Measurements from ENCODE around the gene SYNDIG1.

Gene SYNDIG1

DNA sequence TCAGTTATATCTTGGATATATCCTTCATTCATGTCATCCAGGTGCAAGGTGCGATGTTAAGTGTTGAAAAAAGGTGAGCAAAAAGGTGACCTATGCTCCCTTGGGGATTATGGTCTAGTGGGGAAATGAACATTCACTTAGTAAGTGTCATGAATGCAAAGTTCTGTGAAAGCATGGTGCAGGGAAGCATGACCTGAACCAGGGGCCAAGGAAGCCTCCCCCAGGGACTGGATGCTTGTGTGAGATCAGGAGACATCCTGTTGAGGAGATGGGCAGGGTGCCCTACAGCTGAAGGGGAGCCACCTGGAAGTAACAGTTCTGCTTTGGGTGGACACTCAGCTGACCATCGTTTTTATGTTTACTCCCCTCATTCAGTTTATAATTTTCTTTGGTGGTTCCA is 179.5 kb downstream of the SYNDIG1 start:
- Mint-ChIP-seq H3K27me3 (ENCODE audit: low read depth) (no peaks in the 10 kb centered on the region), H3K36me3 (ENCODE audit: low read depth) (no peaks in the 10 kb centered on the region), H3K4me3 (no peak overlapping the region), H3K4me1 (ENCODE audit: low read depth) (no peaks in the 10 kb centered on the region), H3K9me3 (no peaks in the 10 kb centered on the region), H3K27ac (no peak overlapping the region)
- DNase-seq (ENCODE audit: low spot score), result no peak

DNA sequence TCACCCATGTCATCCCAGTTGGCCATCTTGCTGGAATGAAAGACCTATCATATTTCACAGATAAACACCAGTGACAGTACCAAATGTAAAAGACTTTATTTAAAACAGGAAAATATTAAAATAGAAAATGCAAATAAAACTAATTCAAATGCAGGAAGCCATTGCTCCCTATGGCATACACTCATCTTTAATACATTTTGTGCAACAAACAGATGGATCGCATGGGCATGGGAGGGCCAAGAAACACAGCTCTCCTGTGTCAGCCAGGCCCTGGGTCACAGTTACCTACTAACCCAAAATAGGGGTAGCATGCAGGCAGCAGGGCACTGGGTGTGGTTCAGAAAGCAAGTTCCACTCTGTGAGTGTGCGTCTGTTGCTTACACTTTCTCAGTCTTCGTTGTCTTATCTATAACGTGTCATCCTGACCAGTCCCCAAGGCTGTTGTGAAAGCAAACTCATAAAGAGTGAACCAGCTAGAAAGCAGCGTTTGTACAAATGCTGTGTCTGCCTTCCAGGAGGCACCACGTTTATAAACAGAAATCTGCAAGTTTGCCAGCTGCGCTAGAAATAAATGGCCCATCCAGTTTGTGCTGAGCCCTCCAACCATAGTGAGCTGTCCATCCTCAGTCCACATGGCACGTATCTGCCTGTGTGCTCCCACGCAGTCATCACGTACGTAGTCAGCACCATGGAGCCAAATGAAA is 180.5 kb downstream of the SYNDIG1 start:
- DNase-seq (ENCODE audit: low spot score), result no peak
- H3K27me3 Mint-ChIP-seq (ENCODE audit: low read depth), result no peaks in the 10 kb centered on the region
- no peaks in the 10 kb centered on the region for H3K9me3 Mint-ChIP-seq
- H3K4me3 Mint-ChIP-seq, result no peak overlapping the region
- no peaks in the 10 kb centered on the region for H3K4me1 Mint-ChIP-seq (ENCODE audit: low read depth)
- no peaks in the 10 kb centered on the region for H3K36me3 Mint-ChIP-seq (ENCODE audit: low read depth)
- no peak overlapping the region for H3K27ac Mint-ChIP-seq

DNA sequence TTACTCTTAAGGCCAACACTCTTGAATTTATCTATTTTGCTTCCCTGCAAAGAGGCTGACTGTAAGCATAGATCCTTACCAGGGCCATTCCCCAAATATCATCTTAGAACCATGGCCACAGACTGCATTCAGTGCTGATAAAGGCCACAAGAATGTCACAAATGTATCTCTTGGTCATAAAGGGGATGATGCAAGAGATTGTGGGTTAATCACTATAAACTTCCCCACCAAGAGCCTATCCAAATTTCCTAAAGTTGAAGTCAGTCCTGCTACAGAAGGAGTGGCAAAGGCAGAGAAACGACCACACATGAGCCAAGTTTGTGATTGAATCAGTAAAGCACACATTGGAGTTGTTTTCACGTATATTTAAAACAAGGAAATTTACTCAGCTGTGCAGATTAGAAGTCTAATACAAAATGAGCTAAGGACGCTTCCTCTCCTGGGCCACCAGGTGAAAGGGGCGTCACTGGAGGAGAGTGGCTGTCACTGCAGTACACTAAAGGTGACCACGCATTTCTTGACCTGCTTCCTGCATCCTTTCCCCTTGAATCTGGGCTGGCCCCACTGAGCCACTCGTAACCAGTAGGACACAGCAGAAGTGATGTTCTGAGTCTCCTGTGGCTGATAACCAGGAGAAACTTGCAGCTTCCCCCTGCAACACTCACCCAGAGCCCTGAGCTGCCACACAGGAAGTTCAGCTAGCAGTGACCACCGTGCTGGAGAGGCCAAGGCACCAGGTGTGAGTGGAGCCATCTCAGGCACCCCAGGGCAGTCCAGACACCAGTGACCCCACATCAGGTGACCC is 181.9 kb downstream of the SYNDIG1 start:
- Mint-ChIP-seq H3K27ac (no peak overlapping the region), H3K36me3 (ENCODE audit: low read depth) (no peaks in the 10 kb centered on the region), H3K27me3 (ENCODE audit: low read depth) (no peaks in the 10 kb centered on the region), H3K9me3 (no peaks in the 10 kb centered on the region), H3K4me1 (ENCODE audit: low read depth) (no peaks in the 10 kb centered on the region), H3K4me3 (no peak overlapping the region)
- no peak for DNase-seq (ENCODE audit: low spot score)

DNA sequence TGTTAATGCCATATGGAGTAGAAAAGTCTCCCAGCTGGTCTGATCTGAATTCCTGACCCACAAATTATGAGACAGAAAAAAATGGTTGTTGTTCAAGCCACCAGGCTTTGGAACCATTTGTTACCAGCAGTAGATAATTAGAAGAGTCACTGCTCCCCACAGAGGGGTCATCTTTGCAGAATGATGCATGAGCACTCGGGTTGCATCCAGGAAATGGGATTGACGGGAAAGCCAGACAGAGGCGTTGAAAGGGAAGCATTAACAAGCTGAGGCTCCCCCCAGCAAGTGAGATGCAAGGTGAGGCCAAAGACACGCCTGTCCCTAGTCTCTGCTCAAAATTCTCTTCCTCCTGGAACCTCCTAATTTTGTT is 182.5 kb downstream of the SYNDIG1 start:
- no peaks in the 10 kb centered on the region for H3K27me3 Mint-ChIP-seq (ENCODE audit: low read depth)
- no peak for DNase-seq (ENCODE audit: low spot score)
- H3K36me3 Mint-ChIP-seq (ENCODE audit: low read depth), result no peaks in the 10 kb centered on the region
- no peak overlapping the region for H3K4me3 Mint-ChIP-seq
- H3K27ac Mint-ChIP-seq, result no peak overlapping the region
- no peaks in the 10 kb centered on the region for H3K4me1 Mint-ChIP-seq (ENCODE audit: low read depth)
- H3K9me3 Mint-ChIP-seq, result no peaks in the 10 kb centered on the region

DNA sequence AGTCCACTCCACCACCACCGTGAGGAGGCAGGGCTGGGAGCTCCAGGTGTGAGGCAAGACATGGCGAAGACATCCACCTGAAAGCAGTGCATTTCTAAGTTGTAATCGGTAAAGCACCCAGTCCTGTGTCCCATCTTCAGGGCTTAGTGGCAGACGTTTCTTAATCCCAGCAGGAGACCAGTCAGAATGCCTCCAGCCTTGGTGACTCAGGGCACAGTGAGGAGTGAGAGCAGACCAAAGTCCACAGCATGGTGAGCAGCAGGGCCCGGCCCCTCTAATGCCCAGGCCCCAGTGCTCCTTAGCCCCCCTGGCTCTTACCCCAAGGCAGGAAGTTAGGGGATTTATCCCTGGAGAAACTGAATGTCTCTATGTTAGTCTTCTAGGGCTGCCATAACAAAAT is 183.9 kb downstream of the SYNDIG1 start:
- Mint-ChIP-seq H3K27ac (no peak overlapping the region), H3K4me3 (no peak overlapping the region), H3K4me1 (ENCODE audit: low read depth) (no peaks in the 10 kb centered on the region), H3K27me3 (ENCODE audit: low read depth) (no peaks in the 10 kb centered on the region), H3K36me3 (ENCODE audit: low read depth) (no peaks in the 10 kb centered on the region), H3K9me3 (no peaks in the 10 kb centered on the region)
- DNase-seq (ENCODE audit: low spot score), result no peak

DNA sequence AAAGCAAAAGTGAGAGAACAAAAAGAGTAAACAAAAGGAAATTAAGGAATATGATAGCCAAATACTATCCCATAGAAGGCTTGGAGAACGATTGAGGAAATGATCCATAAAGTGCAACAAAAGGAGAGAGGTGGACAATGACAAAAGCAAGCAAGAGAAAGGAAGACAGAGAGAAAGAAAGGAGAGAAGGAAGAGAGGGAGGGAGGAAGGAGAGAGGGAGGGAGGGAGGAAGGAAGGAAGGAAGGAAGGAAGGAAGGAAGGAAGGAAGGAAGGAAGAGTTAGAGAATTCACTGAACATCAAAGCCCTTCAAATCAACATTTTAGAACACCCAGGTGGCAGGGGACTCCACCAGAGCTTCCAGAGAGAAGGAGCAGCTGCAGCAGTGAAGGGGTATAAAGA is 185.0 kb downstream of the SYNDIG1 start:
- Mint-ChIP-seq H3K4me1 (ENCODE audit: low read depth) (no peaks in the 10 kb centered on the region), H3K36me3 (ENCODE audit: low read depth) (no peaks in the 10 kb centered on the region), H3K27ac (no peak overlapping the region), H3K4me3 (no peak overlapping the region), H3K27me3 (ENCODE audit: low read depth) (no peaks in the 10 kb centered on the region), H3K9me3 (no peaks in the 10 kb centered on the region)
- DNase-seq (ENCODE audit: low spot score), result no peak

DNA sequence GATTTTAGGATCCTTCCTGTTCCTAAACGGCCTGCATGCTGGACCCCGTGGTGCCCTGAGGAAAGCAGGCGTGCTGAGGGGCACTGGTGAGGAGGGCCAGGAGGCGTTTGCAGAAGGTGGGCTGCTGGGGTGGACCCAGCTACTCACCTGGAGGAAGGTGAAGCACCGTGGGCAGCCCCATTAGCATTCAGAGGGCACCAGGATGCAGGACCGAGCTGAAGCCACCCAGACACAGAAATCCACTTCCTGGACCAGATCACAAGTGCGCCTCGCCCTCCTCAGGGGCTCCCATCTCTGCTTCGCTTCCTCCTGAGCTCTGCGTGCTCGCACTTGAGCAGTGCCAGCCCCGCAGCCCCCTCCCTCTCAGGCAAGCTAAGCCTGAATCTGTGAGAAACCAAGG is 187.0 kb downstream of the SYNDIG1 start:
- no peak overlapping the region for H3K4me3 Mint-ChIP-seq
- H3K9me3 Mint-ChIP-seq, result no peaks in the 10 kb centered on the region
- H3K4me1 Mint-ChIP-seq (ENCODE audit: low read depth), result no peaks in the 10 kb centered on the region
- DNase-seq (ENCODE audit: low spot score), result no peak
- H3K36me3 Mint-ChIP-seq (ENCODE audit: low read depth), result no peaks in the 10 kb centered on the region
- no peak overlapping the region for H3K27ac Mint-ChIP-seq
- H3K27me3 Mint-ChIP-seq (ENCODE audit: low read depth), result no peaks in the 10 kb centered on the region

DNA sequence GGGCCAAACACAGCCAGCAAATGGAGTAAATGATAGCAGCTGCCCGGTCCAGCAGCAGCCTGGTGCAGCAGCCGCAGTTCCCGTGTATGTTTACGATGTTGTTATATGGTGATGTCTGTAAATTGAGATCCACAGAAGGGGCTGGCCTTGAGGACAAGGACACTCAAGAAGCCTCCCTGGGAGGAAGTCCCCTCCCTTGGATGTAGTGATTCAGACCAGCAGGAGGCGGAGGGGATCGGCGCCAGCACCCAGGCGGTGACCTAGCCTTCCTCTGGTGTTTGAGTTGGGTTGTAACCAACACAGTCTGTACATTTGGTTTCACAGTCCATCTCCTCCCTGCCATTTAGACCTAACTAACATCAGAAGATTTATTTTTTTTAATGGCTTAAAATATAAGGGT is 187.8 kb downstream of the SYNDIG1 start:
- Mint-ChIP-seq H3K4me1 (ENCODE audit: low read depth) (no peaks in the 10 kb centered on the region), H3K27ac (no peak overlapping the region), H3K36me3 (ENCODE audit: low read depth) (no peaks in the 10 kb centered on the region), H3K4me3 (no peak overlapping the region), H3K27me3 (ENCODE audit: low read depth) (no peaks in the 10 kb centered on the region), H3K9me3 (no peaks in the 10 kb centered on the region)
- DNase-seq (ENCODE audit: low spot score), result no peak

DNA sequence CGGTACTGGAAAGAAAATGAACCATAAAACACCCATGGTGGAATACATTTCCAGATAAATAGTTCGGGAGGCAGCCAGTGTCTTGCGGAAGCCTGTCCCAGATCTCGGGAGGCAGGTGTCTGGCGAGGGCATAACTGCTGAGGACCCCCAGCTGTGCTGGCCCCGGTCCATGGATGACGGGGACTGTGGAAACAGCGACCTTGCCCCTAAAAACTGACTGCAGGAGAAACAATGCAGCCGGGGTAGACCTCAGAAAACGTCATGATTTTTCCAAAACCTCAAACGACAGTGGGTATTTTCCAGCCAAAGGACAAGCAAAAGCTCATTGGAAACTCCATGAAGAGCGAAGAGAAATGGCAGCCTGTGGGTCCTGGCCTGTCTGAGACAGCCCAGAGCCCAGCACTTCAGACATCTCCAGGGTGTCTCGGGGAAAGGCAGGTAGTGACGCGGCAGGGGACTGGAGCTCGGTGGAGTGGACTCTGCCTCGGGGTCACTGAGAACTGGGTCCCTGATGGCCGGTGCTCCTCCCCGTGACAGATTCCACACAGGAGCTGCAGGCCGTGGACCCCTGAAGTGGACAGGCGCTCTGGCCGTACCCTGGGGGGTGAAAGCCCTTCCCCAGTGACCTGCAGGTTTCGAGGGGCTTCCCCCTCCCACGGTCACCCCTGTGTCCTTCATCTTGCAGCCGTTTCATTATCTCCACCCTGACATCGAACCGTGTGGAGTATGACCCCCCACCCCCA is 188.6 kb downstream of the SYNDIG1 start:
- no peaks in the 10 kb centered on the region for H3K27me3 Mint-ChIP-seq (ENCODE audit: low read depth)
- no peak for DNase-seq (ENCODE audit: low spot score)
- H3K27ac Mint-ChIP-seq, result no peak overlapping the region
- H3K9me3 Mint-ChIP-seq, result no peaks in the 10 kb centered on the region
- no peaks in the 10 kb centered on the region for H3K4me1 Mint-ChIP-seq (ENCODE audit: low read depth)
- H3K4me3 Mint-ChIP-seq, result no peak overlapping the region
- no peaks in the 10 kb centered on the region for H3K36me3 Mint-ChIP-seq (ENCODE audit: low read depth)

DNA sequence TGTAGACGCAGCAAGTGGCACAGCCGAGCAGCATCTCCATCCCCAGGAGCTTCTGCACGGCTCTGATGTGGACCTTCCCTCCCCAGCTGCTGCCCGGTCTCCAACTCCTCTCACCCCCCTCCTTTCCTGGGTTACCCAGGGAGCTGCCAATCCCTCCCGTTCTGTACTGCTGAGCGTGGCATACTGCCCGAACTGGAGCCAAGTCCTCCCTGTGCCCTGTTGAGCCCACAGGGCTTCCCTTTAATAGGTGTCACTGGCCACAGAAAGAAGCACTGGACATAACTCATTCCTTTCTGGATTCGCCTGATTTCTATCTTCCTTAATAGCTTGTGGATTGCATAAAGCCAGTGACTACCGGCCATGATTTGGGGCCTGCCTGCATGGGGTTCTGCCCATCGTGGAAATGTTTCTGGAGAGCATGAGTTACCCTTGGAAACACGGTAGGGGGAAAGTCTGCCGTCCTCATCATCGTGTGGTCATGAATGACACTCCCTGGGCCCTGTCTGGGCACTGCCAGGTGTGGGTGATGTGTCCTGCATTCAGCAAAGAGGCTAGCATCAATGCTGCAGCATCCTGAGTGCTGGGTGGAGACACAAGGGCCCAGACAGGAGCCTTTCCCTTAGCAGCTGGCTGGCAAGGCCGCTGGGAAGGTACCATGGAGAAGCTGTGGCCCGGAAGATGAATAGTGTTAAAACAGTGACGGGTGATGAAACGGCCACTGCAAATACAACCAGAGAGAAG is 189.7 kb downstream of the SYNDIG1 start:
- Mint-ChIP-seq H3K27me3 (ENCODE audit: low read depth) (no peaks in the 10 kb centered on the region), H3K9me3 (no peaks in the 10 kb centered on the region), H3K27ac (no peak overlapping the region), H3K4me1 (ENCODE audit: low read depth) (no peaks in the 10 kb centered on the region), H3K4me3 (no peak overlapping the region), H3K36me3 (ENCODE audit: low read depth) (no peaks in the 10 kb centered on the region)
- no peak for DNase-seq (ENCODE audit: low spot score)

DNA sequence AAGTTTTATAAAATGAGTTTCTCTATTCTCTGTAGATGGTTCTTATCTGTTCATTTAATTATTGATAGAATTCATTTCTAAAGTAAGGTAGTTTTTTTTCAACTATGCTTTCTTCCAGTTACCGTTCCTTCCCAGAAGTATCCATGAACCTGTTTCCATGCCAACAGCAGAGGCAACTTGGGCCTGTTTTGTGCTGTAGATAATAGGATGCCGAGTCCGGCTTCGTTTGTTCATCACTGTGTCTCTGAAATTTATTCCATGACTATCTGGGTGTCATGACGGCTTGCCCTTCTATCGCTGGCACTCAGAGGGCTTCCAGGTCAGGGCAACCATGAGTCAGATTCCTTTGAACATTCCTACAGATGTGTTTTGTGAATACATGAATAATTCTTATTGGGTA is 190.4 kb downstream of the SYNDIG1 start:
- no peaks in the 10 kb centered on the region for H3K36me3 Mint-ChIP-seq (ENCODE audit: low read depth)
- H3K4me3 Mint-ChIP-seq, result no peak overlapping the region
- no peaks in the 10 kb centered on the region for H3K4me1 Mint-ChIP-seq (ENCODE audit: low read depth)
- no peak for DNase-seq (ENCODE audit: low spot score)
- H3K27me3 Mint-ChIP-seq (ENCODE audit: low read depth), result no peaks in the 10 kb centered on the region
- H3K27ac Mint-ChIP-seq, result no peak overlapping the region
- no peaks in the 10 kb centered on the region for H3K9me3 Mint-ChIP-seq

DNA sequence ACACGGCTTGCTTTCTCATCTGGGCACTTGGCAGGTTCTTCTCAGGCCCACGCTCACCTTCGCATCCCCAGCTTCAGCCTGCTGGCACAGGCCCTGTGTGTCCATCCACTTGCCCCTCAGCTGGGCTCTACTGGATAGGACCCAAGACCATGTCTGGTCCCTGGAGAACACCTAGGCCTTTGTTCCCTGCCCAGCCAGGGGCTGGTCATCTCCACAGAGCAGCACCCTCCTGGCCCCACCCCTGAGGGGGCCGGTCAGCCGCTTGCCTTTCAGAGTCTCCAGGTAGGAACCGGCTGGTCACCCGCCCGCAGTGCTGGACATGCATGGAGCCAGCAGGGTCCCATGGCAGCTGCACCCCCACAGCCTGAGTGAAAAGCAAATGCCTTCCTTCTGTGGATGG is 191.2 kb downstream of the SYNDIG1 start:
- H3K9me3 Mint-ChIP-seq, result no peaks in the 10 kb centered on the region
- no peak overlapping the region for H3K27ac Mint-ChIP-seq

DNA sequence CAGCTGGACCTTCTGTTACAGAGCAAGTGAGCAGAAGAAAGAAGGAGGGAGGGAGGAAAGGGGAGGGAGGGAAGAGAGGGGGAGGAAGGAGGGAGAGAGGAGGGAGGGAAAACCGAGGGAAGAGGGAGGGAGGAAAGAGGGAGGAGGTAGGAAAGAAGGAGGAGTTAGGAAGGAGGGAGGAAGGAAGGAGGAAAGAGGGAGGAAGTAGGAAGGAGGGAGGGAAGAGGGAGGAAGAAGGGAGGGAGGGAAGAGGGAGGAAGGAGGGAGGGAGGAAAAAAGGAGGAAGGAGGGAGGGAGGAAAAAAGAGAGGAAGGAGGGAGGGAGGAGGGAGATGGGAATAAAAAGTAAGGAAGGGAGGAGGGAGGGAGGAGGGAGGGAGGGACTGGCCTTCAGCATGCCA is 191.8 kb downstream of the SYNDIG1 start:
- DNase-seq (ENCODE audit: low spot score), result no peak
- Mint-ChIP-seq H3K4me1 (ENCODE audit: low read depth) (no peaks in the 10 kb centered on the region), H3K27me3 (ENCODE audit: low read depth) (no peaks in the 10 kb centered on the region), H3K36me3 (ENCODE audit: low read depth) (no peaks in the 10 kb centered on the region), H3K27ac (no peak overlapping the region), H3K9me3 (no peaks in the 10 kb centered on the region), H3K4me3 (no peak overlapping the region)

More for the DNA sequence above, 191.2 kb downstream of the SYNDIG1 start:
- Mint-ChIP-seq H3K4me3 (no peak overlapping the region), H3K36me3 (ENCODE audit: low read depth) (no peaks in the 10 kb centered on the region), H3K27me3 (ENCODE audit: low read depth) (no peaks in the 10 kb centered on the region), H3K4me1 (ENCODE audit: low read depth) (no peaks in the 10 kb centered on the region)
- DNase-seq (ENCODE audit: low spot score), result no peak

DNA sequence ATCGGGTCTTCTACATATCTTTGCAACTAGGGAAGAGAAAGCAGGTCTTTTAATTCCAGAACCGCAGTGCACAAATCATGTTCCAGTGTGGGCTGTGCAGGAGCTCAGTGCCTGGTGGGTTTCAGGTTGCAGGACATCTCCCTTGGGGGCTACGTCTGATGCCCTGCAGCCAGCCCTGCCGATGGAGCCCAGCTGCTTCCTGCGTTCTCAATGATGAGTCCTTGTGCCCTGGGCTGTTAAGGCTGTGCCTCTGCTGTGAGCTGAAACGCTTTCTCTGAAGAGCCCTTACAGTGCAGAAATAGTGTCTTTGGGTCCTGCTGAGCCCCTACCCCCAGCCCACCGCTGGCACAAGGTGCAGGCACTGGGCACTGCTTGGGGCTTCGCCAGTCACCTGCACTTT is 192.9 kb downstream of the SYNDIG1 start:
- Mint-ChIP-seq H3K9me3 (no peaks in the 10 kb centered on the region), H3K36me3 (ENCODE audit: low read depth) (no peaks in the 10 kb centered on the region), H3K4me3 (no peak overlapping the region), H3K27me3 (ENCODE audit: low read depth) (no peaks in the 10 kb centered on the region), H3K27ac (no peak overlapping the region), H3K4me1 (ENCODE audit: low read depth) (no peaks in the 10 kb centered on the region)
- no peak for DNase-seq (ENCODE audit: low spot score)

Data from T-helper 2 cell treated with Interferon-gamma antibody and Interleukin-4, amounts not matched to agents 5 μg/mL and 100 μg/mL, for 36 hours (primary cell).